ENCODE data around the gene TAGLN. TPM values are rescaled to one million over a fixed set of nuclear protein-coding genes. Genes with fewer than 3 reads are reported as not detected.
A peak's percentile ranks its signal among the peaks of the same experiment; 100 is the strongest.

Gene TAGLN
- polyA plus RNA-seq, 1 of the 3 experiments (the other 2 are of a cell fraction) = 519 TPM

DNA sequence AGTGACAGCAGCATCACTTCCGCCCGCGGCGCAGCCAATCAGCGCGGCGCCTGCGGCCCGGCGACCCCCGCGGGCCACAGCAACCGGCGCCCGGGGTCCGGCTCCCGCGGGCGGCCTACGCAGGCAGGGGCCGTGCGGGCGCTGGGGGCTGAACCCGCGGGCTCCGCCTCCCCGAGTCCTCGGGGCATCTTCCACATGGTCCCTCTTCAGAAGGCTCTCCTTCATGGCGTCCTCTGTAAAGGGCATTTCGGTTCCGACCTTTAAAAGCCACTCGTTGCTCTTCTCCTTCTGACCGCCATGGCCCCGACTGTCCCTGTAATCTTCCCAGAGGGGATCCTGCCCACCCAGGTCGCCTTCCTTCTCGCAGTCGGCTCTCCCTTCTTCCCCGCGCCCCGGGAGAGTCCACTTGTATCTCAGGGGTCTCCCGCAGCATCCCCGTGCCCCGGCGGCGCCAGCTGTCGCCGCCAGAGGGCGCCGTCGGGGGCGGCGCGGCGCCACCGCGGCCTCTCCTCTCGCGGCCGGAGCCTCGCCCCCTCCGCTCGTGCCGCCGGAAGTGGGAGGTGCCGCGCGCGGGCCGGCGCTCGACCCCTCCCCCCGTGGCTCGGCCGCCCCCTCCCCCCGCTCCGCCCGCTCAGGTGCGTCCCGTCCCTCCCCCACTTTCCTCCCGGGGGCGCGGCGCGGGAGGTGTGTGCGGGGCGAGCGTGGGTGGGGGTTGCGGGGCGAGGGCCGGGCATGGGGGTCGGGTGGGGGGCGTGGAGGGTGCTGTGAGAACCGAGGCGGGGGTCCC lies 33.1 kb downstream of the TAGLN start, which contains the start of gene RNF214:
RNF214 (plus strand) TSS at position 580 of the 787 bp plus-strand sequence. CDS start 1,602 bp downstream, outside the sequence.
- Histone ChIP-seq H3K79me2 (ENCODE audit: insufficient read depth) (peaks cover 71% of the 10 kb centered on the region), H2AFZ (ENCODE audit: low read depth) (peak within 1 kb of the TSS; percentile 100), H3K9me3 (no peaks in the 10 kb centered on the region), H3K4me2 (peak within 1 kb of the TSS; percentile 98), H3K9me2 (no peaks in the 10 kb centered on the region), H3K27me3 (ENCODE audit: insufficient read depth) (no peaks in the 10 kb centered on the region), H3K4me3 (ENCODE audit: low read depth in 2 of 2, low read length in 1 of 2) (peak within 1 kb of the TSS; percentile 96 to 99), H3K36me3 (replicated peaks in 1 of 2; ENCODE audit: control insufficient read depth in 1 of 2, insufficient read depth in 2 of 2, low read length in 1 of 2) (peaks cover 11 to 32% of the 10 kb centered on the region in 2 experiments), H3K27ac (ENCODE audit: low read depth in 2 of 2, low read length in 1 of 2) (peak within 1 kb of the TSS; percentile 83 to 93), H3F3A (replicated peaks; ENCODE audit: insufficient read depth) (peaks cover 12% of the 10 kb centered on the region), H3K9ac (peak within 1 kb of the TSS; percentile 87), H3K4me1 (ENCODE audit: control insufficient read depth in 1 of 2, insufficient read depth in 2 of 2, low read depth in 1 of 2, low read length in 1 of 2) (peaks cover 9 to 22% of the 10 kb centered on the region in 2 experiments; a peak in 3 of 4 replicates), H4K20me1 (ENCODE audit: insufficient read depth) (peaks cover 3% of the 10 kb centered on the region; the same call in 1 of the 2 replicates)
- DNase-seq = peak; percentile 99
- WGBS (ENCODE audit: low lambda C conversion rate) = 0% methylated on average over 22 of the region's 94 CpGs
- ChIA-PET POLR2A (interaction anchor here (0.7 to 1.2 kb wide), 6 partner anchors 9 to 460 kb away, joined by 3 to 4 read pairs (median 4); partner anchors contain the start of genes BUD13 and CEP164), CTCF (interaction anchor here (0.6 to 3.0 kb wide), 18 partner anchors 9 to 441 kb away, joined by 3 to 21 read pairs (median 3); partner anchors contain the start of genes APOA5, BACE1-AS, PAFAH1B2 and SIDT2)
- TF ChIP-seq, protein P1, sequence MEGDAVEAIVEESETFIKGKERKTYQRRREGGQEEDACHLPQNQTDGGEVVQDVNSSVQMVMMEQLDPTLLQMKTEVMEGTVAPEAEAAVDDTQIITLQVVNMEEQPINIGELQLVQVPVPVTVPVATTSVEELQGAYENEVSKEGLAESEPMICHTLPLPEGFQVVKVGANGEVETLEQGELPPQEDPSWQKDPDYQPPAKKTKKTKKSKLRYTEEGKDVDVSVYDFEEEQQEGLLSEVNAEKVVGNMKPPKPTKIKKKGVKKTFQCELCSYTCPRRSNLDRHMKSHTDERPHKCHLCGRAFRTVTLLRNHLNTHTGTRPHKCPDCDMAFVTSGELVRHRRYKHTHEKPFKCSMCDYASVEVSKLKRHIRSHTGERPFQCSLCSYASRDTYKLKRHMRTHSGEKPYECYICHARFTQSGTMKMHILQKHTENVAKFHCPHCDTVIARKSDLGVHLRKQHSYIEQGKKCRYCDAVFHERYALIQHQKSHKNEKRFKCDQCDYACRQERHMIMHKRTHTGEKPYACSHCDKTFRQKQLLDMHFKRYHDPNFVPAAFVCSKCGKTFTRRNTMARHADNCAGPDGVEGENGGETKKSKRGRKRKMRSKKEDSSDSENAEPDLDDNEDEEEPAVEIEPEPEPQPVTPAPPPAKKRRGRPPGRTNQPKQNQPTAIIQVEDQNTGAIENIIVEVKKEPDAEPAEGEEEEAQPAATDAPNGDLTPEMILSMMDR (IDR thresholded peaks at IDR 0.05) = peak; percentile 89
- TF ChIP-seq, protein P2, sequence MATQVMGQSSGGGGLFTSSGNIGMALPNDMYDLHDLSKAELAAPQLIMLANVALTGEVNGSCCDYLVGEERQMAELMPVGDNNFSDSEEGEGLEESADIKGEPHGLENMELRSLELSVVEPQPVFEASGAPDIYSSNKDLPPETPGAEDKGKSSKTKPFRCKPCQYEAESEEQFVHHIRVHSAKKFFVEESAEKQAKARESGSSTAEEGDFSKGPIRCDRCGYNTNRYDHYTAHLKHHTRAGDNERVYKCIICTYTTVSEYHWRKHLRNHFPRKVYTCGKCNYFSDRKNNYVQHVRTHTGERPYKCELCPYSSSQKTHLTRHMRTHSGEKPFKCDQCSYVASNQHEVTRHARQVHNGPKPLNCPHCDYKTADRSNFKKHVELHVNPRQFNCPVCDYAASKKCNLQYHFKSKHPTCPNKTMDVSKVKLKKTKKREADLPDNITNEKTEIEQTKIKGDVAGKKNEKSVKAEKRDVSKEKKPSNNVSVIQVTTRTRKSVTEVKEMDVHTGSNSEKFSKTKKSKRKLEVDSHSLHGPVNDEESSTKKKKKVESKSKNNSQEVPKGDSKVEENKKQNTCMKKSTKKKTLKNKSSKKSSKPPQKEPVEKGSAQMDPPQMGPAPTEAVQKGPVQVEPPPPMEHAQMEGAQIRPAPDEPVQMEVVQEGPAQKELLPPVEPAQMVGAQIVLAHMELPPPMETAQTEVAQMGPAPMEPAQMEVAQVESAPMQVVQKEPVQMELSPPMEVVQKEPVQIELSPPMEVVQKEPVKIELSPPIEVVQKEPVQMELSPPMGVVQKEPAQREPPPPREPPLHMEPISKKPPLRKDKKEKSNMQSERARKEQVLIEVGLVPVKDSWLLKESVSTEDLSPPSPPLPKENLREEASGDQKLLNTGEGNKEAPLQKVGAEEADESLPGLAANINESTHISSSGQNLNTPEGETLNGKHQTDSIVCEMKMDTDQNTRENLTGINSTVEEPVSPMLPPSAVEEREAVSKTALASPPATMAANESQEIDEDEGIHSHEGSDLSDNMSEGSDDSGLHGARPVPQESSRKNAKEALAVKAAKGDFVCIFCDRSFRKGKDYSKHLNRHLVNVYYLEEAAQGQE (IDR thresholded peaks at IDR 0.05; ENCODE audit: low read depth, low read length) = no peak
- TF ChIP-seq TAF1 (IDR thresholded peaks at IDR 0.05; ENCODE audit: borderline replicate concordance, low read depth, low read length) (no peak), TEAD4 (IDR thresholded peaks at IDR 0.05; ENCODE audit: borderline replicate concordance, insufficient read depth) (no peak), GATA2 (CRISPR knock-in tag; IDR thresholded peaks at IDR 0.05) (no peak), FOSL2 (IDR thresholded peaks at IDR 0.05; ENCODE audit: borderline replicate concordance, low read depth) (no peak), FOXJ3 (CRISPR knock-in tag; IDR thresholded peaks at IDR 0.05) (no peak), ELF1 (IDR thresholded peaks at IDR 0.05) (no peak), RAD21 (IDR thresholded peaks at IDR 0.05; ENCODE audit: low read length) (peak; percentile 28; the same call in 1 of the 2 replicates), MEF2A (IDR thresholded peaks at IDR 0.05; ENCODE audit: borderline replicate concordance, low read depth) (no peak), GABPA (IDR thresholded peaks at IDR 0.05; ENCODE audit: low read depth) (peak; percentile 70), NRF1 (IDR thresholded peaks at IDR 0.05; ENCODE audit: low read depth, low read length) (0 out of 2 replicates have a peak, but pooled peaks have one; percentile 4), YY1 (IDR thresholded peaks at IDR 0.05; ENCODE audit: low read depth) (no peak), RCOR1 (IDR thresholded peaks at IDR 0.05; ENCODE audit: low read length) (no peak; the same call in 1 of the 2 replicates), MXI1 (IDR thresholded peaks at IDR 0.05; ENCODE audit: low read depth, low read length) (no peak; the same call in 1 of the 2 replicates), NFIC (IDR thresholded peaks at IDR 0.05; ENCODE audit: borderline replicate concordance) (no peak), RFX5 (IDR thresholded peaks at IDR 0.05; ENCODE audit: low read length) (peak; percentile 80), TCF12 (IDR thresholded peaks at IDR 0.05) (no peak), RXRA (IDR thresholded peaks at IDR 0.05; ENCODE audit: borderline replicate concordance, low read depth) (no peak)
- TF ChIP-seq, protein P3, sequence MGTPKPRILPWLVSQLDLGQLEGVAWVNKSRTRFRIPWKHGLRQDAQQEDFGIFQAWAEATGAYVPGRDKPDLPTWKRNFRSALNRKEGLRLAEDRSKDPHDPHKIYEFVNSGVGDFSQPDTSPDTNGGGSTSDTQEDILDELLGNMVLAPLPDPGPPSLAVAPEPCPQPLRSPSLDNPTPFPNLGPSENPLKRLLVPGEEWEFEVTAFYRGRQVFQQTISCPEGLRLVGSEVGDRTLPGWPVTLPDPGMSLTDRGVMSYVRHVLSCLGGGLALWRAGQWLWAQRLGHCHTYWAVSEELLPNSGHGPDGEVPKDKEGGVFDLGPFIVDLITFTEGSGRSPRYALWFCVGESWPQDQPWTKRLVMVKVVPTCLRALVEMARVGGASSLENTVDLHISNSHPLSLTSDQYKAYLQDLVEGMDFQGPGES (IDR thresholded peaks at IDR 0.05; ENCODE audit: low read depth, low read length) = no peak
- TF ChIP-seq, protein P4, sequence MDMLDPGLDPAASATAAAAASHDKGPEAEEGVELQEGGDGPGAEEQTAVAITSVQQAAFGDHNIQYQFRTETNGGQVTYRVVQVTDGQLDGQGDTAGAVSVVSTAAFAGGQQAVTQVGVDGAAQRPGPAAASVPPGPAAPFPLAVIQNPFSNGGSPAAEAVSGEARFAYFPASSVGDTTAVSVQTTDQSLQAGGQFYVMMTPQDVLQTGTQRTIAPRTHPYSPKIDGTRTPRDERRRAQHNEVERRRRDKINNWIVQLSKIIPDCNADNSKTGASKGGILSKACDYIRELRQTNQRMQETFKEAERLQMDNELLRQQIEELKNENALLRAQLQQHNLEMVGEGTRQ (IDR thresholded peaks at IDR 0.05; ENCODE audit: borderline replicate concordance, low read depth, low read length) = no peak
- TF ChIP-seq, protein P5, sequence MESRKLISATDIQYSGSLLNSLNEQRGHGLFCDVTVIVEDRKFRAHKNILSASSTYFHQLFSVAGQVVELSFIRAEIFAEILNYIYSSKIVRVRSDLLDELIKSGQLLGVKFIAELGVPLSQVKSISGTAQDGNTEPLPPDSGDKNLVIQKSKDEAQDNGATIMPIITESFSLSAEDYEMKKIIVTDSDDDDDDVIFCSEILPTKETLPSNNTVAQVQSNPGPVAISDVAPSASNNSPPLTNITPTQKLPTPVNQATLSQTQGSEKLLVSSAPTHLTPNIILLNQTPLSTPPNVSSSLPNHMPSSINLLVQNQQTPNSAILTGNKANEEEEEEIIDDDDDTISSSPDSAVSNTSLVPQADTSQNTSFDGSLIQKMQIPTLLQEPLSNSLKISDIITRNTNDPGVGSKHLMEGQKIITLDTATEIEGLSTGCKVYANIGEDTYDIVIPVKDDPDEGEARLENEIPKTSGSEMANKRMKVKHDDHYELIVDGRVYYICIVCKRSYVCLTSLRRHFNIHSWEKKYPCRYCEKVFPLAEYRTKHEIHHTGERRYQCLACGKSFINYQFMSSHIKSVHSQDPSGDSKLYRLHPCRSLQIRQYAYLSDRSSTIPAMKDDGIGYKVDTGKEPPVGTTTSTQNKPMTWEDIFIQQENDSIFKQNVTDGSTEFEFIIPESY (IDR thresholded peaks at IDR 0.05; ENCODE audit: borderline replicate concordance, low read depth) = no peak
- TF ChIP-seq, protein P6, sequence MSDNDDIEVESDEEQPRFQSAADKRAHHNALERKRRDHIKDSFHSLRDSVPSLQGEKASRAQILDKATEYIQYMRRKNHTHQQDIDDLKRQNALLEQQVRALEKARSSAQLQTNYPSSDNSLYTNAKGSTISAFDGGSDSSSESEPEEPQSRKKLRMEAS (IDR thresholded peaks at IDR 0.05; ENCODE audit: low read depth) = no peak
